Measurements from ENCODE around the gene TLR10.

DNA sequence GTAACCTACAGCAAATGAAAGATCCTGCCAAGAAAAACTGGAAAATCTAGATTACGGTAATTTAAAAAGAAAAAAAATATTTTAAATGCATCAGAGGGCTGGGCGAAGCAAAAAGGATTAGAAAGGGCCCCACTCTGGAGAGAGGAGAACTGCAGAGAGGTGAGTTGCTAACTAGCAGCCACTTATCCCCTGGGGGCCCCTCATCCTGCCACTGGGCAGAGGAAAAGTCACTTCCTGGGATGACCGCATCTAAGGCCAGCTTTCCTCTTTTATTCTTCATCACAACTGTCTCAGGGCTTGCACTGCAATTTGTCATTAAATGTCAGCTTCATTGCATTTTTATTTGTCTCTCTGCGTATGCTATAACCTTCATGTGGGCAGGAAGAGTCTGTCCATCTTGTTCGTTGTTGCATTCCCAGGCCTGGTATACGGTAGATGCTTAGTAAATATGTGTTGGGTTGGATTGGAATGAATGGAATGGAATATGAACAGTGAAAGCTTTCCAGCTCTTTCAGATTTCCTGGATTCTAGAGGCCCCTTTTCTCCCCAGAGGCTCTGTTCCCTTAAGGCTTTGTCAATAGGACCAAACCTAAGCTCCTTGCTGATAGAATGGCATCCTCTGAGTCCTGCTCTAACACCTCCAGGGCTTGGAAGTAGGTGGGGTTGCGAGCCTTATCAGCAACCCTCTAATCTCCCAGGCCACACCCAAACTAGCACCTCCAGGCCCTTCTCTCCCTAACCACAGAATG is 58.9 kb downstream of the TLR10 start:
- TF ChIP-seq RAD21 (conservative IDR thresholded peaks at IDR 0.05 in 1 of 2, IDR thresholded peaks at IDR 0.05 in 1 of 2) (no peak), FOSL2 (IDR thresholded peaks at IDR 0.05) (no peak), FOSL2 (CRISPR knock-in tag; IDR thresholded peaks at IDR 0.05) (no peak), POLR2A (IDR thresholded peaks at IDR 0.05; ENCODE audit: low read length) (no peak), PHF8 (IDR thresholded peaks at IDR 0.05; ENCODE audit: borderline replicate concordance, low read depth) (no peak), JUN (IDR thresholded peaks at IDR 0.05) (no peak), CEBPB (IDR thresholded peaks at IDR 0.05) (no peak), SMC3 (IDR thresholded peaks at IDR 0.05) (no peak), POLR2AphosphoS2 (conservative IDR thresholded peaks at IDR 0.05; ENCODE audit: low read length) (no peak)
- TF ChIP-seq, protein P1, sequence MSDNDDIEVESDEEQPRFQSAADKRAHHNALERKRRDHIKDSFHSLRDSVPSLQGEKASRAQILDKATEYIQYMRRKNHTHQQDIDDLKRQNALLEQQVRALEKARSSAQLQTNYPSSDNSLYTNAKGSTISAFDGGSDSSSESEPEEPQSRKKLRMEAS (IDR thresholded peaks at IDR 0.05): no peak
- TF ChIP-seq, protein P2, sequence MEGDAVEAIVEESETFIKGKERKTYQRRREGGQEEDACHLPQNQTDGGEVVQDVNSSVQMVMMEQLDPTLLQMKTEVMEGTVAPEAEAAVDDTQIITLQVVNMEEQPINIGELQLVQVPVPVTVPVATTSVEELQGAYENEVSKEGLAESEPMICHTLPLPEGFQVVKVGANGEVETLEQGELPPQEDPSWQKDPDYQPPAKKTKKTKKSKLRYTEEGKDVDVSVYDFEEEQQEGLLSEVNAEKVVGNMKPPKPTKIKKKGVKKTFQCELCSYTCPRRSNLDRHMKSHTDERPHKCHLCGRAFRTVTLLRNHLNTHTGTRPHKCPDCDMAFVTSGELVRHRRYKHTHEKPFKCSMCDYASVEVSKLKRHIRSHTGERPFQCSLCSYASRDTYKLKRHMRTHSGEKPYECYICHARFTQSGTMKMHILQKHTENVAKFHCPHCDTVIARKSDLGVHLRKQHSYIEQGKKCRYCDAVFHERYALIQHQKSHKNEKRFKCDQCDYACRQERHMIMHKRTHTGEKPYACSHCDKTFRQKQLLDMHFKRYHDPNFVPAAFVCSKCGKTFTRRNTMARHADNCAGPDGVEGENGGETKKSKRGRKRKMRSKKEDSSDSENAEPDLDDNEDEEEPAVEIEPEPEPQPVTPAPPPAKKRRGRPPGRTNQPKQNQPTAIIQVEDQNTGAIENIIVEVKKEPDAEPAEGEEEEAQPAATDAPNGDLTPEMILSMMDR (IDR thresholded peaks at IDR 0.05): no peak
- TF ChIP-seq, protein P3, sequence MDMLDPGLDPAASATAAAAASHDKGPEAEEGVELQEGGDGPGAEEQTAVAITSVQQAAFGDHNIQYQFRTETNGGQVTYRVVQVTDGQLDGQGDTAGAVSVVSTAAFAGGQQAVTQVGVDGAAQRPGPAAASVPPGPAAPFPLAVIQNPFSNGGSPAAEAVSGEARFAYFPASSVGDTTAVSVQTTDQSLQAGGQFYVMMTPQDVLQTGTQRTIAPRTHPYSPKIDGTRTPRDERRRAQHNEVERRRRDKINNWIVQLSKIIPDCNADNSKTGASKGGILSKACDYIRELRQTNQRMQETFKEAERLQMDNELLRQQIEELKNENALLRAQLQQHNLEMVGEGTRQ (IDR thresholded peaks at IDR 0.05): no peak

Data from A549 (cell line).